Measurements from ENCODE around the gene EWSR1. TPM values are rescaled to one million over a fixed set of nuclear protein-coding genes. Genes with fewer than 3 reads are reported as not detected.

Gene EWSR1
- total RNA-seq, 1 donor from 2014 or later, result 205 TPM

DNA sequence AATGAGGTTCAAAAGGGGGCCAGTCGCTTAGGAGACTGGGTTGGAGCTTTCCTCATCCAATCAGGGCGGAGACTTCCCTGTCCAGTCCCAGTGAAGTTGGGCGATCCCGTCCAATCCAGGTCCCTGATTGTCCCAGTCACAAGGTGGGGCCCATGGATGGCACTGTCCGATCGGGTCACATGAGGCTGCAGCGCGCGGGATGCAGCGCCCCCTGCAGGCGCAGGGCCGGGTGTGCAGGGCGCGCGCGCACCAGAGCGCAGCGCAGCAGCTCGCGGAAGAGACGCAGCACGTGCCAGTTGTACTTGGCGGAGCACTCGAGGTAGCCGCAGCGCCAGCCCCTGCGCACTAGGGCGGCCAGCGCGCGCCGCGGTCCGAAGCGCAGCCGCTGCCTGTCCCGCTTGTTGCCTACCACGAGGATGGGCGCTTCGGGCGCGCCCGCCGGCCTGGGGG lies 45.1 kb downstream of the EWSR1 start:
- H3K27me3 ChIP-seq (ENCODE audit: control insufficient read depth, insufficient read depth, low read length), result peaks cover 41% of the 10 kb centered on the region
- no peaks in the 10 kb centered on the region for H3K36me3 ChIP-seq (ENCODE audit: control insufficient read depth, insufficient read depth, low read length)
- TF ChIP-seq, protein P1, sequence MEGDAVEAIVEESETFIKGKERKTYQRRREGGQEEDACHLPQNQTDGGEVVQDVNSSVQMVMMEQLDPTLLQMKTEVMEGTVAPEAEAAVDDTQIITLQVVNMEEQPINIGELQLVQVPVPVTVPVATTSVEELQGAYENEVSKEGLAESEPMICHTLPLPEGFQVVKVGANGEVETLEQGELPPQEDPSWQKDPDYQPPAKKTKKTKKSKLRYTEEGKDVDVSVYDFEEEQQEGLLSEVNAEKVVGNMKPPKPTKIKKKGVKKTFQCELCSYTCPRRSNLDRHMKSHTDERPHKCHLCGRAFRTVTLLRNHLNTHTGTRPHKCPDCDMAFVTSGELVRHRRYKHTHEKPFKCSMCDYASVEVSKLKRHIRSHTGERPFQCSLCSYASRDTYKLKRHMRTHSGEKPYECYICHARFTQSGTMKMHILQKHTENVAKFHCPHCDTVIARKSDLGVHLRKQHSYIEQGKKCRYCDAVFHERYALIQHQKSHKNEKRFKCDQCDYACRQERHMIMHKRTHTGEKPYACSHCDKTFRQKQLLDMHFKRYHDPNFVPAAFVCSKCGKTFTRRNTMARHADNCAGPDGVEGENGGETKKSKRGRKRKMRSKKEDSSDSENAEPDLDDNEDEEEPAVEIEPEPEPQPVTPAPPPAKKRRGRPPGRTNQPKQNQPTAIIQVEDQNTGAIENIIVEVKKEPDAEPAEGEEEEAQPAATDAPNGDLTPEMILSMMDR (IDR thresholded peaks at IDR 0.05; ENCODE audit: insufficient read depth, low read length, poor library complexity, severe bottlenecking), result peak; percentile 63
- H3K4me3 ChIP-seq (ENCODE audit: low read depth, low read length), result no peak overlapping the region
- no peak for DNase-seq (ENCODE audit: low read depth)

DNA sequence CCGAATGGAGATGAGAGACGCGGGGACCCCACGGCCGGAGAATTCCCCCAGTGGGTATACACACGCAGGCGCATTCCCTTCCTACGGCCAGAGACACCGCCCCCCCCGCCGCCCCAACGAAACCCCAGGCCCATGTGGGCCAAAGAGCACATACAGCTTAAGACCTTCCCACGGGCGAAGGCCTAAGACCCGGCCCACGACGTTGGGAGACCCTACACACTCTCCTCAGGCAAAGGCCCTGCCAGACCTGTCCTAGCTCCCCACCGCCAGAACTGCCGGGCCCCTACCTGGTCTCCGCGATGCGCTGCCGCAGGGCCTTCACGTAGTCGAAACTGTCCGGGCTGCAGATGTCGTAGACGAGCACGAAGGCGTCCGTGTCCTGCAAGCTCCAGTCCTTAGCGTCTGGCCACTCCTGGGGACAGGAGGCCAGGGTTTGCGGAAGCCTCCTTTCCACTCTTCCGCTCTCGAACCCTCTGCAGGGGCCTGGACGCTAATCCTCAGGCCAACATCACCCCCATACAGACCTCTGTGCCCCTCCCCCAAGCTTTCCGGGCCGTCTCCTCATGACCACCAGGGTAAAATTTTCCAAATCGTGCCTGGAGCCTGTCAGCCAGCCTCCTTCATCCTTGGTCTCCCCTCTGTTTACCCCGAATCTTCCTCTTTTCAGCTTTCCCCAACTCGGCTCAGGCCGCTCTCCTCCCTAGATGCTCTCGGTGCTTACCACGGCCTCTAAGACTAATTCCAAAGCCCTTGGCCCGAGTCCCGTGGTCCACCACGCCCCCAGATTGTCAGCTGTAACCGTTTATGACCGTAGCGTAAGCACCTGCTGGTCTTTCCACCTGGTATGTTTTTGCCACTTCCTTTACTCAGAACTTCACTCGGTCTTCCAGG lies 45.8 kb downstream of the EWSR1 start:
- H3K36me3 ChIP-seq (ENCODE audit: control insufficient read depth, insufficient read depth, low read length), result no peaks in the 10 kb centered on the region
- TF ChIP-seq, protein P1 (IDR thresholded peaks at IDR 0.05; ENCODE audit: insufficient read depth, low read length, poor library complexity, severe bottlenecking), result no peak
- H3K27me3 ChIP-seq (ENCODE audit: control insufficient read depth, insufficient read depth, low read length), result peaks cover 41% of the 10 kb centered on the region
- no peak overlapping the region for H3K4me3 ChIP-seq (ENCODE audit: low read depth, low read length)
- no peak for DNase-seq (ENCODE audit: low read depth)

DNA sequence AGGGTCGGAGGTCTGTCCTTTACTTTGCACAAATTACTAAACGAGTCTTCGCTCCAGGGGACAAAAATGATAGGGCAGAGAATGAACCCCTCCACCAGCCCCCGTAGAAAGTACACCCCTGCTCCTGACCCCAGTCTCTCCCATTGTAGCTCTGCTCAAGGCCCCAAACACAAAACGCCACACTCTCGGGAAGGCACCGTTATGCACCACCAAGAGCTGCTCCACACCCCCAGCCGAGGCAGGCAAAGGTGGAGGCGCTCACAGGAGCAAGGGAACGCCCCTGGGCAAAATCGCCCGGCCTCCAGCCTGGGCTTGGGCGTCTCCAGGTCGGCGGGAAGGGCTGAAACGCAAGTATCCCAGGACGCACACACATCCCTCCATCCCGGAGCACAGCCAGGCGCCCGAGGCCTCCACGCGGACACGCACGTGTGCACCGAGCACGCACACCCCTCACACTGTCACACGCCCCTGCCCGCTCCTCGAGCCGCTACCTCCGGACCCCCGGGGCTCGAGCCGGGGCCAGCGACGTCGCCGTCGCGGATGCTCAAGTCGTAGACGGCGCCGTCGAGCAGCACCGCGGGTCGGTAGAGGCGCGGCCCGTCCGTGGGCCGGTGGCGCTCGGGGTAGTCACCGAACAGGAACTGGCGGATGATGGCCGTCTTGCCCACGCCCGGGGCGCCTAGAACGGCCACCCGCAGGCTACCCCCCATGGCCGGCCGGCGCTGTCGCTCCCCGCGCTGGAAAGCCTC lies 46.6 kb downstream of the EWSR1 start:
- Histone ChIP-seq H3K27me3 (ENCODE audit: control insufficient read depth, insufficient read depth, low read length) (peaks cover 41% of the 10 kb centered on the region), H3K4me3 (ENCODE audit: low read depth, low read length) (no peak overlapping the region), H3K36me3 (ENCODE audit: control insufficient read depth, insufficient read depth, low read length) (no peaks in the 10 kb centered on the region)
- no peak for DNase-seq (ENCODE audit: low read depth)
- TF ChIP-seq, protein P1 (IDR thresholded peaks at IDR 0.05; ENCODE audit: insufficient read depth, low read length, poor library complexity, severe bottlenecking), result no peak

DNA sequence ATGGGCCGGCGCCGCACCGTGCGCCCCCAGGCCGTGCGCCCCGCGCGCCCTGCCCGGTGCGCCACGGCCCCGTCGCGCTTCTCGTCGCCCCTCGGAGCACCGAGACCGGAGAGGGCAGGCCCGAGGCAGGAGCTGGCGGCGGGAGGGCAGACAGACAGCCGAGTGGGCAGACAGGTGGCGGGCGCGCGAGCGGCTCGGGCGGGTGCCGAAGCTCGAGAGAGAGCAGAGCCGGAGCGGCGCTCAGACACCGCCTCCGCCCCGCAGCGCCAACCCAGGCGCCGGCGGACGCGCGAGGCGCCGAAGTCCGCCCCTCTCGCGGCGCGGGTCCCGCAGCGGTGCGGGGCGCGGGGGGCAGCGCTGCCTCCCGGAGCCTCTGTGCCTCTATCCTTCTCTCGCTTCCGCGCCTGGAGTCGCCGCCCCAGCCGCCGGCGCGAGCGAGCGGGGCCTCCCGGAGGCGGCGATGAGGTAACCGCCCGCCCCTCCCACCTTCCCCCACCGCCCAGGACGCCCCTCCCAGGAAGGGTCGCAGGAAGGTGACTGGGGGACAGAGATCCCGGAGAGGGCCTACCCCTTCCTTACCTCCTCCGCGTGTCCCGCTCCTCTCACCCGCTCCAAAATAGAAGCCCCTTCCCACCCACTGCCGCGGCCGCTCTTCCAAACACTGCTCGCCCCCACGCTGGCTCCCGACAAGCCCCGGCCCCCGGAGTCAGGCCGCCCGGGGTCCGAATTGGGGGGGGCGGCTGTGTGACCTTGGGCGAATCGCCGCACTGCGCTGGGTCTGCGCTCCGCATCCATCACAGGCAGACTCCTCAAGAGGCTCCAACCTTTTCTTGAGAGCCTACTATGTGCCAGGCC lies 47.4 kb downstream of the EWSR1 start, which contains the start of gene RASL10A:
Gene RASL10A (minus strand): TSS at position 412 of the 855 bp plus-strand sequence. CDS start 451 bp downstream, outside the sequence.
- Histone ChIP-seq H3K27me3 (ENCODE audit: control insufficient read depth, insufficient read depth, low read length) (peaks cover 41% of the 10 kb centered on the region), H3K36me3 (ENCODE audit: control insufficient read depth, insufficient read depth, low read length) (no peaks in the 10 kb centered on the region), H3K4me3 (ENCODE audit: low read depth, low read length) (no peak within 1 kb of the TSS)
- DNase-seq (ENCODE audit: low read depth), result no peak
- TF ChIP-seq, protein P1 (IDR thresholded peaks at IDR 0.05; ENCODE audit: insufficient read depth, low read length, poor library complexity, severe bottlenecking), result no peak

DNA sequence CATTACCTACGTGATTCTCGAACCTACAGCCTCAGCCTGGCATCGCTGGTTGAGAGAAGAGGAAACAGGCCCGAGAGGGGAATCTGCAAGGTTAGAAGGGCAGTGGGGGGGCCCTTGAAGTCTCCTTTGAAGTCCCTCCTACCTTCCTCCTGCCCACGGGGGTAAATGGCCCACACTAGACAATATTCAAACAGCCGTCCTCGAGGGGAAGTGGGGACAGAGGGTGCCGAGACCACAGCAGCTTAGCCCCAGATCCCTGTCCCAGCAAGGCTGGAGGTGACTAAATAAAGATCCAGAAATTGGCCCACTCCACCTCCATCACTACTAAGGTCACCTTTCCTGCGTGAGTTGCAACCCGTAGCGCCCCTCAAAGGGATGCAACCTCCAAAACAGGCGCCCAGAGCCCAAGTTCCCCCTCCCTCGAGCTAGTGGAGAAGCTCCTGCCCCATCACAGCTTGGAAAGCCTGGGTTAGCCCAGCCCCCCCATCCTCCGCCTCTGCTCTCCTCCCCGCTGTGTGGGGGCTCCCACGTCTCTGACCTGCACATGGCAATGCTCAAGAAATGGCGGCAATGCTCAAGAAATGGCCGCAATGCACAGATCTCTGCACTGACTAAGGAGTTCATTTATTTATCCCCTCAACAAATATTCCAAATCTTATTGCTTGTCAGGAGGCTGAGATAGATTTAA lies 48.2 kb downstream of the EWSR1 start:
- Histone ChIP-seq H3K36me3 (ENCODE audit: control insufficient read depth, insufficient read depth, low read length) (no peaks in the 10 kb centered on the region), H3K27me3 (ENCODE audit: control insufficient read depth, insufficient read depth, low read length) (peaks cover 41% of the 10 kb centered on the region), H3K4me3 (ENCODE audit: low read depth, low read length) (no peak overlapping the region)
- TF ChIP-seq, protein P1 (IDR thresholded peaks at IDR 0.05; ENCODE audit: insufficient read depth, low read length, poor library complexity, severe bottlenecking), result no peak
- DNase-seq (ENCODE audit: low read depth), result no peak

Measured in kidney epithelial cell (primary cell).